Smooth muscle cell (in vitro differentiated cells): ENCODE results near the gene TAMALIN. TPM values are rescaled to one million over a fixed set of nuclear protein-coding genes. Genes with fewer than 3 reads are reported as not detected.
A peak's percentile ranks its signal among the peaks of the same experiment; 100 is the strongest.

Source experiments
- DNase-seq: peaks from one replicate; lab custom pipeline; 2025; ENCODE audit not compliant: unreplicated experiment; lab: John Stamatoyannopoulos, UW
- H2AFZ ChIP-seq: fragments of 200-600 bp; sonication (generic); 2 replicates; pipeline ENCODE4 v1.6.0; 2016; ENCODE audit warnings: antibody characterized with exemption, low read depth, mild to moderate bottlenecking
- H3F3A ChIP-seq: fragments of 200-600 bp; sonication (generic); 2 replicates; pipeline ENCODE4 v1.6.0; 2017; ENCODE audit warnings: antibody characterized with exemption, low read depth
- H3K27ac ChIP-seq: fragments of 200-600 bp; sonication (generic); 2 replicates; pipeline ENCODE4 v1.5.1; 2016; ENCODE audit warnings: low read depth, mild to moderate bottlenecking
- H3K27me3 ChIP-seq: fragments of 200-600 bp; sonication (generic); 2 replicates; pipeline ENCODE4 v1.6.1; 2016; ENCODE audit warnings: low read depth, mild to moderate bottlenecking
- H3K36me3 ChIP-seq: fragments of 200-600 bp; sonication (generic); 2 replicates; pipeline ENCODE4 v1.5.1; 2016; ENCODE audit warnings: low read depth
- H3K4me1 ChIP-seq: fragments of 200-600 bp; sonication (generic); 2 replicates; pipeline ENCODE4 v1.5.1; 2016; ENCODE audit warnings: low read depth
- H3K4me2 ChIP-seq: fragments of 200-600 bp; sonication (generic); 2 replicates; pipeline ENCODE4 v1.6.0; 2016; ENCODE audit warnings: mild to moderate bottlenecking
- H3K4me3 ChIP-seq: fragments of 200-600 bp; sonication (generic); 2 replicates; pipeline ENCODE4 v1.5.1; 2016; ENCODE audit warnings: mild to moderate bottlenecking
- H3K79me2 ChIP-seq: fragments of 200-600 bp; sonication (generic); 2 replicates; pipeline ENCODE4 v1.6.0; 2016; ENCODE audit warnings: low read depth, mild to moderate bottlenecking
- H3K9ac ChIP-seq: fragments of 200-600 bp; sonication (generic); 2 replicates; pipeline ENCODE4 v1.6.0; 2016; ENCODE audit warnings: low read depth
- H3K9me3 ChIP-seq: fragments of 200-600 bp; sonication (generic); replicated peaks from 2 replicates; pipeline ENCODE4 v1.5.1; 2016; ENCODE audit warnings: low read depth
- H4K20me1 ChIP-seq: fragments of 200-600 bp; sonication (generic); 2 replicates; pipeline ENCODE4 v1.6.0; 2016; ENCODE audit warnings: low read depth
- CTCF ChIP-seq: fragments of 200-600 bp; sonication (generic); IDR thresholded peaks from 2 replicates; pipeline ENCODE4 v1.5.1; 2017; ENCODE audit warnings: borderline replicate concordance, mild to moderate bottlenecking, antibody characterized with exemption; ENCODE audit not compliant: insufficient read depth, poor library complexity, severe bottlenecking
- WGBS: methylation state at CpG from one replicate; pipeline ENCODE4 v1.1.7; 2016; ENCODE audit warnings: low lambda C conversion rate; 5-methylcytosine and 5-hydroxymethylcytosine counted together
- polyA plus RNA-seq: library from polyadenylated mRNA; unstranded; fragments of >200 nt; fragmentation: Nextera tagmentation; extraction: Ambion mirVana; gene quantifications from 2 replicates; pipeline ENCODE4 v1.2.1, GENCODE V29; 2016
- total RNA-seq: library from RNA; depleted of rRNA; stranded (reverse); fragments of >200 nt; gene quantifications from 2 replicates; pipeline ENCODE4 v1.2.3, GENCODE V29; 2014

TAMALIN gene
- total and polyA plus RNA-seq, 2 experiments from 2014 or later, result 4.1 to 32.4 TPM

- Histone ChIP-seq H3K4me2 (peak overlapping the region; percentile 98), H3K36me3 (no peaks in the 10 kb centered on the region), H3K79me2 (peaks cover 7% of the 10 kb centered on the region), H2AFZ (no peak overlapping the region), H3K4me3 (no peak overlapping the region), H3K9ac (no peak overlapping the region), H4K20me1 (peaks cover 10% of the 10 kb centered on the region), H3K27me3 (no peaks in the 10 kb centered on the region), H3K4me1 (peaks cover 20% of the 10 kb centered on the region), H3K27ac (peak overlapping the region; percentile 66), H3F3A (peaks cover 13% of the 10 kb centered on the region), H3K9me3 (no peaks in the 10 kb centered on the region)
- no peak for TF ChIP-seq CTCF
- whole genome bisulfite sequencing, result 88% methylated on average over 9 of the region's 10 CpGs
- no peak for DNase-seq
Measured at GRCh38 chr12:52009081-52009751, 2.5 kb downstream of the TAMALIN start.

- Histone ChIP-seq H3F3A (peaks cover 13% of the 10 kb centered on the region), H3K27me3 (no peaks in the 10 kb centered on the region), H3K4me3 (peak overlapping the region; percentile 7), H3K27ac (peak overlapping the region; percentile 66), H3K4me1 (peaks cover 20% of the 10 kb centered on the region), H3K4me2 (peak overlapping the region; percentile 98), H3K9me3 (no peaks in the 10 kb centered on the region), H3K36me3 (no peaks in the 10 kb centered on the region), H2AFZ (no peak overlapping the region), H3K9ac (no peak overlapping the region), H4K20me1 (peaks cover 10% of the 10 kb centered on the region), H3K79me2 (peaks cover 7% of the 10 kb centered on the region)
- TF ChIP-seq CTCF, result no peak
- WGBS, result 9% methylated on average over 11 of the region's 11 CpGs
- DNase-seq, result peak; percentile 61
Measured at GRCh38 chr12:52010152-52010622, 3.4 kb downstream of the TAMALIN start.

- no peak for TF ChIP-seq CTCF
- H3K9ac ChIP-seq, result no peak overlapping the region
- no peaks in the 10 kb centered on the region for H3K36me3 ChIP-seq
- H3F3A ChIP-seq, result peaks cover 13% of the 10 kb centered on the region
- 85% methylated on average over 8 of the region's 8 CpGs for WGBS
- peak overlapping the region; percentile 98 for H3K4me2 ChIP-seq
- H3K79me2 ChIP-seq, result peaks cover 7% of the 10 kb centered on the region
- H3K9me3 ChIP-seq, result no peaks in the 10 kb centered on the region
- no peak overlapping the region for H3K4me3 ChIP-seq
- peaks cover 20% of the 10 kb centered on the region for H3K4me1 ChIP-seq
- H3K27me3 ChIP-seq, result no peaks in the 10 kb centered on the region
- no peak for DNase-seq
- no peak overlapping the region for H2AFZ ChIP-seq
- peak overlapping the region; percentile 66 for H3K27ac ChIP-seq
- peaks cover 10% of the 10 kb centered on the region for H4K20me1 ChIP-seq
Measured at GRCh38 chr12:52010692-52011601, 4.2 kb downstream of the TAMALIN start.
